H9 (cell line): ENCODE results near the gene INPP4A. TPM values are rescaled to one million over a fixed set of nuclear protein-coding genes. Genes with fewer than 3 reads are reported as not detected.

ENCODE experiments used
- DNase-seq: peaks from one replicate; pipeline ENCODE4 v3.0.0-alpha.2; 2017
- H2AFZ ChIP-seq: one replicate; pipeline ENCODE4 v1.6.1; 2013; ENCODE audit warnings: mild to moderate bottlenecking, low read length, control low read depth, moderate library complexity
- H2AK5ac ChIP-seq: 2 replicates; pipeline ENCODE4 v1.6.1; 2013; ENCODE audit warnings: low read length, control low read depth, mixed read lengths; ENCODE audit not compliant: insufficient read length
- H2BK120ac ChIP-seq: one replicate; pipeline ENCODE4 v1.6.1; 2013; ENCODE audit warnings: low read depth, mild to moderate bottlenecking, low read length, control low read depth, inconsistent platforms; ENCODE audit not compliant: poor library complexity, severe bottlenecking
- H2BK12ac ChIP-seq: 2 replicates; pipeline ENCODE4 v1.6.1; 2013; ENCODE audit warnings: low read length, control low read depth, mixed read lengths, low read depth; ENCODE audit not compliant: insufficient read length
- H2BK15ac ChIP-seq: 2 replicates; pipeline ENCODE4 v1.6.1; 2013; ENCODE audit warnings: low read depth, low read length, control low read depth
- H2BK20ac ChIP-seq: one replicate; pipeline ENCODE4 v1.6.1; 2013; ENCODE audit warnings: low read depth, mild to moderate bottlenecking, low read length, control low read depth, inconsistent platforms; ENCODE audit not compliant: poor library complexity, severe bottlenecking
- H2BK5ac ChIP-seq: 2 replicates; pipeline ENCODE4 v1.6.1; 2013; ENCODE audit warnings: low read length, control low read depth, mixed read lengths; ENCODE audit not compliant: insufficient read length
- H3K14ac ChIP-seq: 2 replicates; pipeline ENCODE4 v1.6.1; 2013; ENCODE audit warnings: low read length, control low read depth; ENCODE audit not compliant: insufficient read depth
- H3K18ac ChIP-seq: 2 replicates; pipeline ENCODE4 v1.6.1; 2013; ENCODE audit warnings: low read depth, mild to moderate bottlenecking, mixed read lengths, low read length, control low read depth; ENCODE audit not compliant: insufficient read length
- H3K23ac ChIP-seq: 2 replicates; pipeline ENCODE4 v1.6.1; 2013; ENCODE audit warnings: low read length, control low read depth, mixed read lengths, low read depth; ENCODE audit not compliant: insufficient read length
- H3K23me2 ChIP-seq: 2 replicates; pipeline ENCODE4 v1.6.1; 2013; ENCODE audit warnings: low read depth, mild to moderate bottlenecking, mixed read lengths, low read length, control low read depth; ENCODE audit not compliant: insufficient read length, poor library complexity, severe bottlenecking
- H3K27ac ChIP-seq: 2 replicates; pipeline ENCODE4 v1.5.1; 2013; ENCODE audit warnings: low read length, control low read depth, mixed read lengths, low read depth; ENCODE audit not compliant: insufficient read length
- H3K27me3 ChIP-seq: 2 replicates; pipeline ENCODE4 v1.6.1; 2013; ENCODE audit warnings: low read length, control low read depth, inconsistent platforms; ENCODE audit not compliant: insufficient read depth
- H3K4ac ChIP-seq: 2 replicates; pipeline ENCODE4 v1.6.1; 2013; ENCODE audit warnings: low read depth, mild to moderate bottlenecking, control low read depth, inconsistent platforms, low read length, moderate library complexity
- H3K4me1 ChIP-seq: 2 replicates; pipeline ENCODE4 v1.6.1; 2013; ENCODE audit warnings: low read length, control low read depth, inconsistent platforms; ENCODE audit not compliant: insufficient read depth
- H3K4me2 ChIP-seq: 2 replicates; pipeline ENCODE4 v1.6.1; 2013; ENCODE audit warnings: low read length, control low read depth, mixed read lengths; ENCODE audit not compliant: insufficient read length, insufficient read depth
- H3K56ac ChIP-seq: 2 replicates; pipeline ENCODE4 v1.6.1; 2013; ENCODE audit warnings: low read depth, mild to moderate bottlenecking, mixed read lengths, low read length, control low read depth; ENCODE audit not compliant: insufficient read length
- H3K79me1 ChIP-seq: 2 replicates; pipeline ENCODE4 v1.6.1; 2013; ENCODE audit warnings: low read depth, mild to moderate bottlenecking, moderate library complexity, low read length, control low read depth, inconsistent platforms; ENCODE audit not compliant: insufficient read depth, poor library complexity, severe bottlenecking
- H3K79me2 ChIP-seq: 2 replicates; pipeline ENCODE4 v1.6.1; 2013; ENCODE audit warnings: low read length, control low read depth, inconsistent platforms; ENCODE audit not compliant: insufficient read depth
- H3K9ac ChIP-seq: 2 replicates; pipeline ENCODE4 v1.6.1; 2013; ENCODE audit warnings: low read length, control low read depth, mixed read lengths; ENCODE audit not compliant: insufficient read length; ENCODE audit errors: extremely low read depth
- H3K9me3 ChIP-seq: one replicate; pipeline ENCODE4 v1.6.1; 2013; ENCODE audit warnings: low read depth, low read length, inconsistent platforms; ENCODE audit not compliant: control insufficient read depth
- H3T11ph ChIP-seq: one replicate; pipeline ENCODE4 v1.6.1; 2013; ENCODE audit warnings: mild to moderate bottlenecking, low read length, control low read depth, inconsistent platforms
- H4K20me1 ChIP-seq: one replicate; pipeline ENCODE4 v1.6.1; 2013; ENCODE audit not compliant: control insufficient read depth, insufficient read length, insufficient read depth
- H4K5ac ChIP-seq: 2 replicates; pipeline ENCODE4 v1.6.1; 2013; ENCODE audit warnings: low read depth, mild to moderate bottlenecking, mixed read lengths, low read length, control low read depth; ENCODE audit not compliant: insufficient read length
- H4K8ac ChIP-seq: replicated peaks from 2 replicates; pipeline ENCODE4 v1.6.1; 2013; ENCODE audit warnings: low read length, control low read depth, mixed read lengths, low read depth; ENCODE audit not compliant: insufficient read length
- H4K91ac ChIP-seq: 2 replicates; pipeline ENCODE4 v1.6.1; 2013; ENCODE audit warnings: low read depth, mild to moderate bottlenecking, moderate library complexity, mixed read lengths, low read length, control low read depth; ENCODE audit not compliant: insufficient read length
- H3K27ac Mint-ChIP-seq, 3 experiments: 2 replicates in 2 of 3; 3 replicates in 1 of 3; pipeline ENCODE4 v1.8.0; 2020 to 2021; ENCODE audit warnings: mixed read lengths in 3 of 3, mild to moderate bottlenecking in 1 of 3, moderate library complexity in 1 of 3
- H3K27me3 Mint-ChIP-seq: 2 replicates; pipeline ENCODE4 v1.8.0; 2021; ENCODE audit warnings: low read depth, mild to moderate bottlenecking, moderate library complexity, mixed read lengths
- H3K36me3 Mint-ChIP-seq, 3 experiments: 2 replicates in 2 of 3; 3 replicates in 1 of 3; pipeline ENCODE4 v1.8.0; 2020 to 2021; ENCODE audit warnings: low read depth in 3 of 3, mixed read lengths in 3 of 3; ENCODE audit not compliant: insufficient read depth in 1 of 3
- H3K4me1 Mint-ChIP-seq, 2 experiments: 2 replicates each; pipeline ENCODE4 v1.8.0; 2020; ENCODE audit warnings: mixed read lengths in 2 of 2
- H3K4me3 Mint-ChIP-seq, 2 experiments: 2 replicates in 1 of 2; 3 replicates in 1 of 2; pipeline ENCODE4 v1.8.0; 2020 to 2021; ENCODE audit warnings: mild to moderate bottlenecking in 2 of 2, mixed read lengths in 2 of 2, moderate library complexity in 1 of 2
- H3K9me3 Mint-ChIP-seq, 2 experiments: 2 replicates in 1 of 2; 3 replicates in 1 of 2; pipeline ENCODE4 v1.8.0; 2020; ENCODE audit warnings: mild to moderate bottlenecking in 2 of 2, mixed read lengths in 2 of 2, moderate library complexity in 1 of 2
- total RNA-seq: library from RNA; stranded (reverse); gene quantifications from 2 replicates; pipeline ENCODE4 v1.2.1, GENCODE V29; 2021
- TF ChIP-seq, protein P1 (sequence below): fragments of 200-600 bp; sonication (generic); conservative IDR thresholded peaks from 3 replicates; pipeline ENCODE4 v1.8.0; 2021; ENCODE audit warnings: antibody characterized with exemption, mild to moderate bottlenecking

The INPP4A gene
- total RNA-seq, 1 experiment from 2014 or later = 55.2 TPM

DNA sequence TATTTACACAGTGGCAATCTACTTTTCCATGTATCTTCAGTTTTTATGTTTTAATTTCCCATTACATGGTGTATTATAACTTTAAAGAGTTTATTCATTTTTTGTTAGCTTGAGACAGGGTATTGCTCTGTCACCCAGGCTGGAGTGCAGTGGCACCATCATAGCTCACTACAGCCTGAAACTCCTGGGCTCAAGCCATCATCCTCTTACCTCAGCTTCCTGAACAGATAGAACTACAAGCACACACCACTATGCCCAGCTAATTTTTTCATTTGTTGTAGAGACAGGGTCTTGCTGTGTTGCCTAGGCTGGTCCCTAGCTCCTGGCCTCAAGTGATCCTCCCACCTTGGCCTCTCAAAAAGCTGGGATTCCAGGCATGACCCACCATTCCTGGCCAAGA, 96.8 kb downstream of the INPP4A start:
- no peak overlapping the region for H2BK20ac ChIP-seq
- H4K8ac ChIP-seq = no peak overlapping the region
- no peaks in the 10 kb centered on the region for H3K23me2 ChIP-seq
- Mint-ChIP-seq H3K36me3 (peaks cover 29 to 79% (median 77%) of the 10 kb centered on the region in 3 experiments), H3K4me1 (no peaks in the 10 kb centered on the region), H3K27me3 (no peaks in the 10 kb centered on the region), H3K9me3 (no peaks in the 10 kb centered on the region), H3K4me3 (no peak overlapping the region), H3K27ac (no peak overlapping the region)
- no peak overlapping the region for H3K18ac ChIP-seq
- DNase-seq = no peak
- TF ChIP-seq, protein P1, sequence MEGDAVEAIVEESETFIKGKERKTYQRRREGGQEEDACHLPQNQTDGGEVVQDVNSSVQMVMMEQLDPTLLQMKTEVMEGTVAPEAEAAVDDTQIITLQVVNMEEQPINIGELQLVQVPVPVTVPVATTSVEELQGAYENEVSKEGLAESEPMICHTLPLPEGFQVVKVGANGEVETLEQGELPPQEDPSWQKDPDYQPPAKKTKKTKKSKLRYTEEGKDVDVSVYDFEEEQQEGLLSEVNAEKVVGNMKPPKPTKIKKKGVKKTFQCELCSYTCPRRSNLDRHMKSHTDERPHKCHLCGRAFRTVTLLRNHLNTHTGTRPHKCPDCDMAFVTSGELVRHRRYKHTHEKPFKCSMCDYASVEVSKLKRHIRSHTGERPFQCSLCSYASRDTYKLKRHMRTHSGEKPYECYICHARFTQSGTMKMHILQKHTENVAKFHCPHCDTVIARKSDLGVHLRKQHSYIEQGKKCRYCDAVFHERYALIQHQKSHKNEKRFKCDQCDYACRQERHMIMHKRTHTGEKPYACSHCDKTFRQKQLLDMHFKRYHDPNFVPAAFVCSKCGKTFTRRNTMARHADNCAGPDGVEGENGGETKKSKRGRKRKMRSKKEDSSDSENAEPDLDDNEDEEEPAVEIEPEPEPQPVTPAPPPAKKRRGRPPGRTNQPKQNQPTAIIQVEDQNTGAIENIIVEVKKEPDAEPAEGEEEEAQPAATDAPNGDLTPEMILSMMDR = no peak
- no peaks in the 10 kb centered on the region for H3K79me1 ChIP-seq
- no peak overlapping the region for H3T11ph ChIP-seq
- no peaks in the 10 kb centered on the region for H3K27me3 ChIP-seq
- no peak overlapping the region for H2BK120ac ChIP-seq
- H4K5ac ChIP-seq = no peak overlapping the region
- no peaks in the 10 kb centered on the region for H3K4me1 ChIP-seq
- H2BK12ac ChIP-seq = no peak overlapping the region
- H3K23ac ChIP-seq = no peak overlapping the region
- H3K79me2 ChIP-seq = no peaks in the 10 kb centered on the region
- no peak overlapping the region for H2AK5ac ChIP-seq
- H2BK15ac ChIP-seq = no peak overlapping the region
- H4K20me1 ChIP-seq = no peaks in the 10 kb centered on the region
- H2BK5ac ChIP-seq = no peak overlapping the region
- no peak overlapping the region for H3K4ac ChIP-seq
- no peak overlapping the region for H3K27ac ChIP-seq
- H3K14ac ChIP-seq = no peak overlapping the region
- no peak overlapping the region for H3K9ac ChIP-seq
- H4K91ac ChIP-seq = no peak overlapping the region
- H3K4me2 ChIP-seq = no peak overlapping the region
- no peaks in the 10 kb centered on the region for H3K9me3 ChIP-seq
- no peak overlapping the region for H2AFZ ChIP-seq
- H3K56ac ChIP-seq = no peak overlapping the region
